Astrocyte of the cerebellum (primary cell): ENCODE data around the gene KLC1.

Experiments used
- DNase-seq: peaks from one replicate; pipeline ENCODE4 v3.0.0-alpha.2; 2011; ENCODE audit warnings: low read depth
- H3K4me3 ChIP-seq: 2 replicates; pipeline ENCODE4 v1.5.1; 2011; ENCODE audit warnings: mild to moderate bottlenecking, low read depth, low read length, moderate library complexity
- CTCF ChIP-seq: IDR thresholded peaks from 2 replicates; pipeline ENCODE4 v1.5.1; 2012; ENCODE audit warnings: low read length, low read depth, moderate library complexity, mild to moderate bottlenecking; ENCODE audit errors: missing control alignments
- in situ Hi-C: cut with HindIII; loops from 2 replicates; pipeline ENCODE4 v1.10.0; 2017; ENCODE audit warnings: low sequenced_read_pairs

KLC1 gene

GRCh38 chr14:103709814-103710213 is 80.8 kb downstream of the KLC1 start:
- no peak for DNase-seq
- no peak for TF ChIP-seq CTCF
- in situ Hi-C loops = no loop called here
- H3K4me3 ChIP-seq = no peak overlapping the region

GRCh38 chr14:103710771-103711377 is 81.9 kb downstream of the KLC1 start:
- no peak overlapping the region for H3K4me3 ChIP-seq
- no peak for TF ChIP-seq CTCF
- DNase-seq = no peak
- in situ Hi-C loops = no loop called here

- in situ Hi-C loops = no loop called here
- H3K4me3 ChIP-seq = no peak overlapping the region
- no peak for DNase-seq
- TF ChIP-seq CTCF = no peak
Observed at GRCh38 chr14:103711516-103712431, 82.8 kb downstream of the KLC1 start.

GRCh38 chr14:103712633-103713247 is 83.7 kb downstream of the KLC1 start:
- no peak overlapping the region for H3K4me3 ChIP-seq
- in situ Hi-C loops = no loop called here
- no peak for TF ChIP-seq CTCF
- DNase-seq = no peak

- H3K4me3 ChIP-seq = no peak overlapping the region
- in situ Hi-C loops = no loop called here
- no peak for TF ChIP-seq CTCF
- no peak for DNase-seq
Observed at GRCh38 chr14:103713304-103714062, 84.5 kb downstream of the KLC1 start.

GRCh38 chr14:103714063-103714724 is 85.2 kb downstream of the KLC1 start:
- DNase-seq = no peak
- peak overlapping the region; percentile 65 for H3K4me3 ChIP-seq
- TF ChIP-seq CTCF = no peak
- in situ Hi-C loops = no loop called here
